HUES48 (cell line): ENCODE results near the gene KLC3.
"Not testable (repeated sequence)": the region's sequence is repeated elsewhere in the genome, so short reads cannot be mapped to it uniquely, and the experiment has no call there.

Experiments
- H3K27ac ChIP-seq: one replicate; pipeline ENCODE4 v1.7.0; 2013; ENCODE audit warnings: low read depth, low read length, inconsistent platforms
- H3K27me3 ChIP-seq: 2 replicates; pipeline ENCODE4 v1.6.1; 2013; ENCODE audit warnings: mild to moderate bottlenecking, low read length; ENCODE audit not compliant: control insufficient read depth, insufficient read depth
- H3K36me3 ChIP-seq: 2 replicates; pipeline ENCODE4 v1.6.1; 2013; ENCODE audit warnings: low read length; ENCODE audit not compliant: control insufficient read depth, insufficient read depth
- H3K4me1 ChIP-seq: 2 replicates; pipeline ENCODE4 v1.6.1; 2013; ENCODE audit warnings: mild to moderate bottlenecking, low read length; ENCODE audit not compliant: control insufficient read depth, insufficient read depth
- H3K4me3 ChIP-seq: 2 replicates; pipeline ENCODE4 v1.5.1; 2013; ENCODE audit warnings: mild to moderate bottlenecking, low read depth, low read length
- H3K9ac ChIP-seq: 2 replicates; pipeline ENCODE4 v1.6.1; 2013; ENCODE audit warnings: mild to moderate bottlenecking, low read depth, low read length, moderate library complexity
- H3K9me3 ChIP-seq: 2 replicates; pipeline ENCODE4 v1.6.1; 2013; ENCODE audit warnings: low read length; ENCODE audit not compliant: control insufficient read depth, insufficient read depth

The KLC3 gene

DNA sequence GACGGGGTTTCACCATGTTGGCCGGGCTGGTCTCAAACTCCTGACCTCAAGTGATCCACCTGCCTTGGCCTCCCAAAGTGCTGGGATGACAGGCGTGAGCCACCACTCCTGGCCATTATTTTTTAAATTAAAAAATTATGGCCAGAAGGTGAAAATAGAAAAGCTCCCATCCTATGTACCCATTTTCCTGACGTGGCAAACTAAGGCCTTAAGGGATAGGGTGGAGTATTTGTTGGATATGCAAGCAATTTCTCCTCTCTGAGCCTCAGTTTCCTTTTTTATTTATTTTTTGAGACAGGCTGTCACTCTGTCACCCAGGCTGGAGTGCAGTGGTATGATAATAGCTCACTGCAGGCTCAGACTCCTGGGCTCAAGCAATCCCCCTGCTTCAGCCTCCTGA, 5.7 kb upstream of the KLC3 start:
- H3K27me3 ChIP-seq, H3K4me3 ChIP-seq, H3K36me3 ChIP-seq, H3K9ac ChIP-seq, H3K9me3 ChIP-seq, H3K4me1 ChIP-seq, H3K27ac ChIP-seq: not testable (repeated sequence)

DNA sequence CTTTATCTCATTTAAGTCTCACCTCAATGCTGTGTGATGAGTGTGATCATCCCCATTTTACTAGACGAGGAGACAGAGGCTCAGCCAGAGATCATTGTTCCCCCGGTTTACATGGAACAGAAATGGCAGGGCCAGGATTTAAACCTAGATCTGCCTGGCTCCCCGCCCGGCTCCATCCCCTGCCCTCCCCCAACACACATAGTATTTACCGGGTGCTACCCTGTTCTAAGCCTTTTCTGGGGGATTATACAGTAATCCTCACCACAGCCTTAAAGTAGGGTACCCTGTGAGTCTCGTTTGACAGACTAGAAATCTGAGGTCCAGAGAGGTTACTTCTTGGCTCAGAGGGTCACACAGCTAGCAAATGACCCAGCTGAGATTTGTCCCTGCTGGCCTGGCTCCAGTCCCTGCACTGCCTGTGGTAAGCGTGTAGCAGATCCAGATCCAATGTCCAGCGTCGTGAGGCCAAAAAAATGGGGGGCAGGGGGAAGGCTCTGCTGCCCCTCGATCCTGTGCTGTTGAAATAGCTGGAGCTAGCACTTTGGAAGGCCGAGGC, 3.8 kb upstream of the KLC3 start:
- Histone ChIP-seq H3K27ac (no peak overlapping the region), H3K27me3 (peaks cover 18% of the 10 kb centered on the region), H3K9ac (no peak overlapping the region), H3K4me1 (no peaks in the 10 kb centered on the region), H3K4me3 (no peak overlapping the region), H3K36me3 (no peaks in the 10 kb centered on the region), H3K9me3 (no peaks in the 10 kb centered on the region)

DNA sequence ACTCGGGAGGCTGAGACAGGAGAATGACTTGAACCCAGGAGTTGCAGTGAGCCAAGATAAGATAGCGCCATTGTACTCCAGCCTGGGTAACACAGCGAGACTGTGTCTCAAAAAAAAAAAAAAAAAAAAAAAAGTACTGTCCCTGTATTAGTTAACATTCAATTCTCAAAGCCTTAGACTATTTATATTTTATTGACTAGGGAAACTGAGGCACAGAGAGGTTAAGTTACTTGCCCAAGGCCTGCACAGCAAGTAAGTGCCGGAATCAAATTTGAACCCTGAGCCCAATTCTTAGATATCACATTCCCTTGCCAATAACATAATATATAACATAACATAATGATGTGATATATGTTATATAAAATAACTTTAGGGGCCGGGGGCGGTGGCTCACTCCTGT, 921 bp upstream of the KLC3 start:
- Histone ChIP-seq H3K4me1 (no peaks in the 10 kb centered on the region), H3K27me3 (peaks cover 23% of the 10 kb centered on the region)

GRCh38 chr19:45340899-45341453, 426 bp downstream of the KLC3 start:
- peak overlapping the region; percentile 66 for H3K4me3 ChIP-seq

More for the DNA sequence above, 921 bp upstream of the KLC3 start:
- H3K4me3 ChIP-seq, result no peak overlapping the region
- H3K36me3 ChIP-seq, result no peaks in the 10 kb centered on the region
- H3K9ac ChIP-seq, result no peak overlapping the region
- no peaks in the 10 kb centered on the region for H3K9me3 ChIP-seq
- no peak overlapping the region for H3K27ac ChIP-seq

GRCh38 chr19:45342911-45343310, 2.4 kb downstream of the KLC3 start:
- H3K36me3 ChIP-seq, result no peaks in the 10 kb centered on the region
- H3K9me3 ChIP-seq, result no peaks in the 10 kb centered on the region
- H3K27me3 ChIP-seq, result peaks cover 23% of the 10 kb centered on the region
- no peak overlapping the region for H3K9ac ChIP-seq
- no peaks in the 10 kb centered on the region for H3K4me1 ChIP-seq
- no peak overlapping the region for H3K4me3 ChIP-seq
- no peak overlapping the region for H3K27ac ChIP-seq

More at GRCh38 chr19:45340899-45341453, 426 bp downstream of the KLC3 start:
- no peak overlapping the region for H3K9ac ChIP-seq
- H3K27ac ChIP-seq, result no peak overlapping the region
- H3K36me3 ChIP-seq, result no peaks in the 10 kb centered on the region
- H3K4me1 ChIP-seq, result no peaks in the 10 kb centered on the region
- no peaks in the 10 kb centered on the region for H3K9me3 ChIP-seq
- H3K27me3 ChIP-seq, result peaks cover 23% of the 10 kb centered on the region

GRCh38 chr19:45344621-45345505, 4.3 kb downstream of the KLC3 start:
- no peak overlapping the region for H3K9ac ChIP-seq
- no peak overlapping the region for H3K27ac ChIP-seq
- H3K4me3 ChIP-seq, result no peak overlapping the region
- H3K9me3 ChIP-seq, result no peaks in the 10 kb centered on the region
- peaks cover 16% of the 10 kb centered on the region for H3K27me3 ChIP-seq
- H3K36me3 ChIP-seq, result peaks cover 9% of the 10 kb centered on the region
- H3K4me1 ChIP-seq, result peaks cover 4% of the 10 kb centered on the region; the same call in 1 of the 2 replicates

GRCh38 chr19:45345506-45345860, 4.9 kb downstream of the KLC3 start:
- H3K36me3 ChIP-seq, result peaks cover 15% of the 10 kb centered on the region
- H3K27me3 ChIP-seq, result peaks cover 16% of the 10 kb centered on the region
- H3K9ac ChIP-seq, result no peak overlapping the region
- no peak overlapping the region for H3K4me3 ChIP-seq
- peaks cover 4% of the 10 kb centered on the region; the same call in 1 of the 2 replicates for H3K4me1 ChIP-seq
- H3K27ac ChIP-seq, result no peak overlapping the region
- no peaks in the 10 kb centered on the region for H3K9me3 ChIP-seq

DNA sequence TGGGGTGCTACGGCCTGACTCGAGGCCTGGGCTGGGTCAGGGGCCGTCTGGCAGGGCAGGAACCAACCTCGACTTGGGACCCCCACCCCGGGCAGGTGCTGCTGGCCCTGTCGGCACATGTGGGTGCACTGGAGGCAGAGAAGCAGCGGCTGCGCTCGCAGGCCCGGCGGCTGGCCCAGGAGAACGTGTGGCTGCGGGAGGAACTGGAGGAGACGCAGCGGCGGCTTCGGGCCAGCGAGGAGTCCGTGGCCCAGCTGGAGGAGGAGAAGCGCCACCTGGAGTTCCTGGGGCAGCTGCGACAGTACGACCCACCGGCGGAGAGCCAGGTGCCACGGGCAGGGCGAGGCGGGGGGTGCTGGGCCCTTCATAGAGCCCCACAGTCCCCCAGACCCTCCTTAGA, 5.9 kb downstream of the KLC3 start:
- Histone ChIP-seq H3K4me1 (peaks cover 4% of the 10 kb centered on the region; the same call in 1 of the 2 replicates), H3K4me3 (no peak overlapping the region), H3K27me3 (peaks cover 9% of the 10 kb centered on the region), H3K9ac (no peak overlapping the region), H3K9me3 (no peaks in the 10 kb centered on the region), H3K36me3 (peaks cover 25% of the 10 kb centered on the region), H3K27ac (no peak overlapping the region)

GRCh38 chr19:45347570-45348366, 7.2 kb downstream of the KLC3 start:
- peaks cover 4% of the 10 kb centered on the region; the same call in 1 of the 2 replicates for H3K4me1 ChIP-seq
- no peaks in the 10 kb centered on the region for H3K27me3 ChIP-seq
- H3K9me3 ChIP-seq, result no peaks in the 10 kb centered on the region
- no peak overlapping the region for H3K9ac ChIP-seq
- no peak overlapping the region for H3K27ac ChIP-seq
- H3K36me3 ChIP-seq, result peaks cover 38% of the 10 kb centered on the region
- H3K4me3 ChIP-seq, result no peak overlapping the region

DNA sequence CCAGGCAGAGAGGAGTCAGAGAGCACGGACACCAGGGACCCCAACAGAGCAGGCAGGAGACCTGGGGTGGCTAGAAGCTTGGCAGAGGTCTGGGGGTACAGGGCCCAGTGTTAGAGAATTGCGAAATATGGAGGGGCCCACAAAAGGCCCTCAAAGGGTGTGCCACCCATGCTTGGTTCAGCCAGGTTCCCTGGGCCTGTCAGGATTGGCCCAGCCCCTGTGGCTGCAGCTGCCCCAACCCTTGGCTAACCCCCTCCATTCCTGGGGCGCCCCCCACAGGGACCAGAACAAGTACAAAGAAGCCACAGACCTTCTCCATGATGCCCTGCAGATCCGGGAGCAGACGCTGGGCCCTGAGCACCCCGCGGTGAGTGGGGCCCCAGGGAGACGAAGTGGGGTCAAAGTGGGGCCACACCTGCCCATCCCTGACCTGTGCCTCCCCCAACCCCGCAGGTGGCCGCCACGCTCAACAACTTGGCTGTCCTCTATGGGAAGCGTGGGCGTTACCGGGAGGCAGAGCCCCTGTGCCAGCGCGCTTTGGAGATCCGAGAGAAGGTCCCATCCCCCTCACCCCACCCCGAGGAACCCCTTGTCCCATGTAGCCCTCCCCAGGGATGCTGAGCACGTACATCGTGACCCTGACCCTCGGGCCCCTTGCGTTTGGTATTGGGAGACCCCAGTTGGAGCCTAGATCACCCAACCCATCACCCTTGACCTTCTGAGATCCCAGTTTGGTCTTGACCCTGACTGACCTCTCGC, 8.0 kb downstream of the KLC3 start:
- H3K36me3 ChIP-seq, result peaks cover 46% of the 10 kb centered on the region
- H3K27me3 ChIP-seq, result no peaks in the 10 kb centered on the region
- H3K27ac ChIP-seq, result no peak overlapping the region
- H3K4me1 ChIP-seq, result peaks cover 4% of the 10 kb centered on the region; the same call in 1 of the 2 replicates
- no peaks in the 10 kb centered on the region for H3K9me3 ChIP-seq
- no peak overlapping the region for H3K4me3 ChIP-seq
- no peak overlapping the region for H3K9ac ChIP-seq
